ENCODE results near the gene PRDM2. TPM values are rescaled to one million over a fixed set of nuclear protein-coding genes. Genes with fewer than 3 reads are reported as not detected.

Gene PRDM2
- total and polyA plus RNA-seq, 2 donors (not counting 1 experiment from before 2014, with no cell fraction given), result 9.1 to 11.6 TPM

GRCh38 chr1:13769830-13770229, 69.8 kb downstream of the PRDM2 start:
- H3K27ac ChIP-seq (ENCODE audit: insufficient read depth, low read length), result no peak overlapping the region
- no peak overlapping the region for H2AFZ ChIP-seq (ENCODE audit: low read length)
- H3K27me3 ChIP-seq (ENCODE audit: control insufficient read depth, insufficient read depth, low read length), result no peaks in the 10 kb centered on the region
- H4K20me1 ChIP-seq (ENCODE audit: control insufficient read depth, extremely low read depth, insufficient read depth, low read length), result no peaks in the 10 kb centered on the region
- TF ChIP-seq EZH2 (IDR thresholded peaks at IDR 0.05; ENCODE audit: low read length, missing control alignments) (no peak), CTCF (conservative IDR thresholded peaks at IDR 0.05 in 1 of 2, IDR thresholded peaks at IDR 0.05 in 1 of 2; ENCODE audit: low read depth in 1 of 2, low read length in 2 of 2) (no peak)
- no peak overlapping the region for H3K4me3 ChIP-seq (replicated peaks in 1 of 4; ENCODE audit: control extremely low read depth in 1 of 4, insufficient read depth in 1 of 4, low read depth in 3 of 4, low read length in 4 of 4)
- no peaks in the 10 kb centered on the region for H3K9me3 ChIP-seq (ENCODE audit: control insufficient read depth, insufficient read depth, low read depth, low read length)
- H3K4me1 ChIP-seq (ENCODE audit: control insufficient read depth, extremely low read depth, insufficient read depth, low read length), result peaks cover 12% of the 10 kb centered on the region
- peaks cover 72% of the 10 kb centered on the region for H3K79me2 ChIP-seq (ENCODE audit: control insufficient read depth, insufficient read depth, low read length)
- no peak overlapping the region for H3K4me2 ChIP-seq (ENCODE audit: extremely low read depth, insufficient read depth, low read length)
- no peak overlapping the region for H3K9ac ChIP-seq (ENCODE audit: insufficient read depth, low read length)
- no peaks in the 10 kb centered on the region for H3K36me3 ChIP-seq (ENCODE audit: control insufficient read depth, insufficient read depth, low read length)
- DNase-seq (ENCODE audit: low read depth in 2 of 2), result no peak

GRCh38 chr1:13770743-13771142, 70.8 kb downstream of the PRDM2 start:
- TF ChIP-seq EZH2 (IDR thresholded peaks at IDR 0.05; ENCODE audit: low read length, missing control alignments) (no peak), CTCF (conservative IDR thresholded peaks at IDR 0.05 in 1 of 2, IDR thresholded peaks at IDR 0.05 in 1 of 2; ENCODE audit: low read depth in 1 of 2, low read length in 2 of 2) (no peak)
- no peak overlapping the region for H3K9ac ChIP-seq (ENCODE audit: insufficient read depth, low read length)
- H3K27me3 ChIP-seq (ENCODE audit: control insufficient read depth, insufficient read depth, low read length), result no peaks in the 10 kb centered on the region
- DNase-seq (ENCODE audit: low read depth in 2 of 2), result no peak
- no peak overlapping the region for H3K27ac ChIP-seq (ENCODE audit: insufficient read depth, low read length)
- no peaks in the 10 kb centered on the region for H3K9me3 ChIP-seq (ENCODE audit: control insufficient read depth, insufficient read depth, low read depth, low read length)
- no peaks in the 10 kb centered on the region for H4K20me1 ChIP-seq (ENCODE audit: control insufficient read depth, extremely low read depth, insufficient read depth, low read length)
- H3K4me3 ChIP-seq (replicated peaks in 1 of 4; ENCODE audit: control extremely low read depth in 1 of 4, insufficient read depth in 1 of 4, low read depth in 3 of 4, low read length in 4 of 4), result no peak overlapping the region
- H3K79me2 ChIP-seq (ENCODE audit: control insufficient read depth, insufficient read depth, low read length), result peaks cover 63% of the 10 kb centered on the region
- H3K4me2 ChIP-seq (ENCODE audit: extremely low read depth, insufficient read depth, low read length), result no peak overlapping the region
- no peak overlapping the region for H2AFZ ChIP-seq (ENCODE audit: low read length)
- H3K4me1 ChIP-seq (ENCODE audit: control insufficient read depth, extremely low read depth, insufficient read depth, low read length), result peaks cover 11% of the 10 kb centered on the region
- no peaks in the 10 kb centered on the region for H3K36me3 ChIP-seq (ENCODE audit: control insufficient read depth, insufficient read depth, low read length)

GRCh38 chr1:13771745-13772144, 71.8 kb downstream of the PRDM2 start:
- peaks cover 56% of the 10 kb centered on the region for H3K79me2 ChIP-seq (ENCODE audit: control insufficient read depth, insufficient read depth, low read length)
- DNase-seq (ENCODE audit: low read depth in 2 of 2), result no peak
- H3K9me3 ChIP-seq (ENCODE audit: control insufficient read depth, insufficient read depth, low read depth, low read length), result no peaks in the 10 kb centered on the region

More at GRCh38 chr1:13771745-13772144, 71.8 kb downstream of the PRDM2 start:
- TF ChIP-seq EZH2 (IDR thresholded peaks at IDR 0.05; ENCODE audit: low read length, missing control alignments), result no peak
- TF ChIP-seq CTCF (conservative IDR thresholded peaks at IDR 0.05 in 1 of 2, IDR thresholded peaks at IDR 0.05 in 1 of 2; ENCODE audit: low read depth in 1 of 2, low read length in 2 of 2), result no peak
- Histone ChIP-seq H3K4me1 (ENCODE audit: control insufficient read depth, extremely low read depth, insufficient read depth, low read length) (peaks cover 5% of the 10 kb centered on the region), H2AFZ (ENCODE audit: low read length) (no peak overlapping the region), H3K27ac (ENCODE audit: insufficient read depth, low read length) (no peak overlapping the region), H3K4me2 (ENCODE audit: extremely low read depth, insufficient read depth, low read length) (no peak overlapping the region), H4K20me1 (ENCODE audit: control insufficient read depth, extremely low read depth, insufficient read depth, low read length) (no peaks in the 10 kb centered on the region), H3K4me3 (replicated peaks in 1 of 4; ENCODE audit: control extremely low read depth in 1 of 4, insufficient read depth in 1 of 4, low read depth in 3 of 4, low read length in 4 of 4) (no peak overlapping the region), H3K36me3 (ENCODE audit: control insufficient read depth, insufficient read depth, low read length) (peaks cover 4% of the 10 kb centered on the region), H3K27me3 (ENCODE audit: control insufficient read depth, insufficient read depth, low read length) (no peaks in the 10 kb centered on the region), H3K9ac (ENCODE audit: insufficient read depth, low read length) (no peak overlapping the region)
